H9 (cell line): ENCODE measurements around the gene KCNMA1. TPM values are rescaled to one million over a fixed set of nuclear protein-coding genes. Genes with fewer than 3 reads are reported as not detected.

Experiments
- DNase-seq: peaks from one replicate; pipeline ENCODE4 v3.0.0-alpha.2; 2017
- H2AFZ ChIP-seq: one replicate; pipeline ENCODE4 v1.6.1; 2013; ENCODE audit warnings: mild to moderate bottlenecking, low read length, control low read depth, moderate library complexity
- H2AK5ac ChIP-seq: 2 replicates; pipeline ENCODE4 v1.6.1; 2013; ENCODE audit warnings: low read length, control low read depth, mixed read lengths; ENCODE audit not compliant: insufficient read length
- H2BK120ac ChIP-seq: one replicate; pipeline ENCODE4 v1.6.1; 2013; ENCODE audit warnings: low read depth, mild to moderate bottlenecking, low read length, control low read depth, inconsistent platforms; ENCODE audit not compliant: poor library complexity, severe bottlenecking
- H2BK12ac ChIP-seq: 2 replicates; pipeline ENCODE4 v1.6.1; 2013; ENCODE audit warnings: low read length, control low read depth, mixed read lengths, low read depth; ENCODE audit not compliant: insufficient read length
- H2BK15ac ChIP-seq: 2 replicates; pipeline ENCODE4 v1.6.1; 2013; ENCODE audit warnings: low read depth, low read length, control low read depth
- H2BK20ac ChIP-seq: one replicate; pipeline ENCODE4 v1.6.1; 2013; ENCODE audit warnings: low read depth, mild to moderate bottlenecking, low read length, control low read depth, inconsistent platforms; ENCODE audit not compliant: poor library complexity, severe bottlenecking
- H2BK5ac ChIP-seq: 2 replicates; pipeline ENCODE4 v1.6.1; 2013; ENCODE audit warnings: low read length, control low read depth, mixed read lengths; ENCODE audit not compliant: insufficient read length
- H3K14ac ChIP-seq: 2 replicates; pipeline ENCODE4 v1.6.1; 2013; ENCODE audit warnings: low read length, control low read depth; ENCODE audit not compliant: insufficient read depth
- H3K18ac ChIP-seq: 2 replicates; pipeline ENCODE4 v1.6.1; 2013; ENCODE audit warnings: low read depth, mild to moderate bottlenecking, mixed read lengths, low read length, control low read depth; ENCODE audit not compliant: insufficient read length
- H3K23ac ChIP-seq: 2 replicates; pipeline ENCODE4 v1.6.1; 2013; ENCODE audit warnings: low read length, control low read depth, mixed read lengths, low read depth; ENCODE audit not compliant: insufficient read length
- H3K23me2 ChIP-seq: 2 replicates; pipeline ENCODE4 v1.6.1; 2013; ENCODE audit warnings: low read depth, mild to moderate bottlenecking, mixed read lengths, low read length, control low read depth; ENCODE audit not compliant: insufficient read length, poor library complexity, severe bottlenecking
- H3K27ac ChIP-seq: 2 replicates; pipeline ENCODE4 v1.5.1; 2013; ENCODE audit warnings: low read length, control low read depth, mixed read lengths, low read depth; ENCODE audit not compliant: insufficient read length
- H3K27me3 ChIP-seq: 2 replicates; pipeline ENCODE4 v1.6.1; 2013; ENCODE audit warnings: low read length, control low read depth, inconsistent platforms; ENCODE audit not compliant: insufficient read depth
- H3K4ac ChIP-seq: 2 replicates; pipeline ENCODE4 v1.6.1; 2013; ENCODE audit warnings: low read depth, mild to moderate bottlenecking, control low read depth, inconsistent platforms, low read length, moderate library complexity
- H3K4me1 ChIP-seq: 2 replicates; pipeline ENCODE4 v1.6.1; 2013; ENCODE audit warnings: low read length, control low read depth, inconsistent platforms; ENCODE audit not compliant: insufficient read depth
- H3K4me2 ChIP-seq: 2 replicates; pipeline ENCODE4 v1.6.1; 2013; ENCODE audit warnings: low read length, control low read depth, mixed read lengths; ENCODE audit not compliant: insufficient read length, insufficient read depth
- H3K56ac ChIP-seq: 2 replicates; pipeline ENCODE4 v1.6.1; 2013; ENCODE audit warnings: low read depth, mild to moderate bottlenecking, mixed read lengths, low read length, control low read depth; ENCODE audit not compliant: insufficient read length
- H3K79me1 ChIP-seq: 2 replicates; pipeline ENCODE4 v1.6.1; 2013; ENCODE audit warnings: low read depth, mild to moderate bottlenecking, moderate library complexity, low read length, control low read depth, inconsistent platforms; ENCODE audit not compliant: insufficient read depth, poor library complexity, severe bottlenecking
- H3K79me2 ChIP-seq: 2 replicates; pipeline ENCODE4 v1.6.1; 2013; ENCODE audit warnings: low read length, control low read depth, inconsistent platforms; ENCODE audit not compliant: insufficient read depth
- H3K9ac ChIP-seq: 2 replicates; pipeline ENCODE4 v1.6.1; 2013; ENCODE audit warnings: low read length, control low read depth, mixed read lengths; ENCODE audit not compliant: insufficient read length; ENCODE audit errors: extremely low read depth
- H3K9me3 ChIP-seq: one replicate; pipeline ENCODE4 v1.6.1; 2013; ENCODE audit warnings: low read depth, low read length, inconsistent platforms; ENCODE audit not compliant: control insufficient read depth
- H3T11ph ChIP-seq: one replicate; pipeline ENCODE4 v1.6.1; 2013; ENCODE audit warnings: mild to moderate bottlenecking, low read length, control low read depth, inconsistent platforms
- H4K20me1 ChIP-seq: one replicate; pipeline ENCODE4 v1.6.1; 2013; ENCODE audit not compliant: control insufficient read depth, insufficient read length, insufficient read depth
- H4K5ac ChIP-seq: 2 replicates; pipeline ENCODE4 v1.6.1; 2013; ENCODE audit warnings: low read depth, mild to moderate bottlenecking, mixed read lengths, low read length, control low read depth; ENCODE audit not compliant: insufficient read length
- H4K8ac ChIP-seq: replicated peaks from 2 replicates; pipeline ENCODE4 v1.6.1; 2013; ENCODE audit warnings: low read length, control low read depth, mixed read lengths, low read depth; ENCODE audit not compliant: insufficient read length
- H4K91ac ChIP-seq: 2 replicates; pipeline ENCODE4 v1.6.1; 2013; ENCODE audit warnings: low read depth, mild to moderate bottlenecking, moderate library complexity, mixed read lengths, low read length, control low read depth; ENCODE audit not compliant: insufficient read length
- H3K27ac Mint-ChIP-seq, 3 experiments: 2 replicates in 2 of 3; 3 replicates in 1 of 3; pipeline ENCODE4 v1.8.0; 2020 to 2021; ENCODE audit warnings: mixed read lengths in 3 of 3, mild to moderate bottlenecking in 1 of 3, moderate library complexity in 1 of 3
- H3K27me3 Mint-ChIP-seq: 2 replicates; pipeline ENCODE4 v1.8.0; 2021; ENCODE audit warnings: low read depth, mild to moderate bottlenecking, moderate library complexity, mixed read lengths
- H3K36me3 Mint-ChIP-seq, 3 experiments: 2 replicates in 2 of 3; 3 replicates in 1 of 3; pipeline ENCODE4 v1.8.0; 2020 to 2021; ENCODE audit warnings: low read depth in 3 of 3, mixed read lengths in 3 of 3; ENCODE audit not compliant: insufficient read depth in 1 of 3
- H3K4me1 Mint-ChIP-seq, 2 experiments: 2 replicates each; pipeline ENCODE4 v1.8.0; 2020; ENCODE audit warnings: mixed read lengths in 2 of 2
- H3K4me3 Mint-ChIP-seq, 2 experiments: 2 replicates in 1 of 2; 3 replicates in 1 of 2; pipeline ENCODE4 v1.8.0; 2020 to 2021; ENCODE audit warnings: mild to moderate bottlenecking in 2 of 2, mixed read lengths in 2 of 2, moderate library complexity in 1 of 2
- H3K9me3 Mint-ChIP-seq, 2 experiments: 2 replicates in 1 of 2; 3 replicates in 1 of 2; pipeline ENCODE4 v1.8.0; 2020; ENCODE audit warnings: mild to moderate bottlenecking in 2 of 2, mixed read lengths in 2 of 2, moderate library complexity in 1 of 2
- CTCF ChIP-seq: fragments of 200-600 bp; sonication (generic); conservative IDR thresholded peaks from 3 replicates; pipeline ENCODE4 v1.8.0; 2021; ENCODE audit warnings: antibody characterized with exemption, mild to moderate bottlenecking
- WGBS: extraction: QIAGEN DNeasy Blood & Tissue Kit; methylation state at CpG from one replicate; pipeline ENCODE4 v1.1.7; 2013; ENCODE audit warnings: missing lambda C conversion rate, low lambda C conversion rate, mixed read lengths; ENCODE audit not compliant: insufficient read length; ENCODE audit errors: extremely low coverage; 5-methylcytosine and 5-hydroxymethylcytosine counted together
- total RNA-seq: library from RNA; stranded (reverse); gene quantifications from 2 replicates; pipeline ENCODE4 v1.2.1, GENCODE V29; 2021

The KCNMA1 gene
- total RNA-seq, 1 experiment from 2014 or later = 2.0 TPM

GRCh38 chr10:77560471-77560870, 77.1 kb downstream of the KCNMA1 start:
- Histone ChIP-seq H3K9ac (no peak overlapping the region), H2AFZ (no peak overlapping the region), H4K91ac (no peak overlapping the region), H2BK120ac (no peak overlapping the region), H3K14ac (no peak overlapping the region), H3K9me3 (no peaks in the 10 kb centered on the region), H2BK15ac (no peak overlapping the region), H3K27me3 (no peaks in the 10 kb centered on the region), H2AK5ac (no peak overlapping the region), H4K5ac (no peak overlapping the region), H2BK20ac (no peak overlapping the region), H3K4me2 (no peak overlapping the region), H2BK12ac (no peak overlapping the region), H3K23me2 (no peaks in the 10 kb centered on the region), H3K23ac (no peak overlapping the region), H3K79me1 (no peaks in the 10 kb centered on the region), H3K4ac (no peak overlapping the region; the same call in 1 of the 2 replicates), H2BK5ac (no peak overlapping the region), H3K27ac (no peak overlapping the region), H4K20me1 (no peaks in the 10 kb centered on the region), H3T11ph (no peak overlapping the region), H3K79me2 (no peaks in the 10 kb centered on the region), H4K8ac (no peak overlapping the region), H3K4me1 (peaks cover 3% of the 10 kb centered on the region; the same call in 1 of the 2 replicates), H3K18ac (no peak overlapping the region), H3K56ac (no peak overlapping the region)
- DNase-seq = no peak
- H3K27me3 Mint-ChIP-seq = no peaks in the 10 kb centered on the region
- no peak overlapping the region for H3K4me3 Mint-ChIP-seq
- no CpG with 5 or more reads among the region's 1 CpG for WGBS
- H3K27ac Mint-ChIP-seq = no peak overlapping the region
- no peaks in the 10 kb centered on the region for H3K36me3 Mint-ChIP-seq
- H3K9me3 Mint-ChIP-seq = no peaks in the 10 kb centered on the region
- TF ChIP-seq CTCF = no peak
- H3K4me1 Mint-ChIP-seq = peaks cover 22% of the 10 kb centered on the region in 2 experiments
